Fibroblast of skin of abdomen (primary cell): Measurements from ENCODE around the gene NAA11.
A peak's percentile ranks its signal among the peaks of the same experiment; 100 is the strongest.
"Not testable (repeated sequence)": the region's sequence is repeated elsewhere in the genome, so short reads cannot be mapped to it uniquely, and the experiment has no call there.

Experiments
- DNase-seq: peaks from one replicate; pipeline ENCODE4 v3.0.0-alpha.2; 2013

Gene NAA11

GRCh38 chr4:79308137-79308536, 17.7 kb downstream of the NAA11 start:
- DNase-seq: no peak

GRCh38 chr4:79306795-79307194, 19.1 kb downstream of the NAA11 start:
- DNase-seq: no peak

- DNase-seq: no peak
Observed at GRCh38 chr4:79300280-79300679, 25.6 kb downstream of the NAA11 start.

- DNase-seq: no peak
Observed at GRCh38 chr4:79298484-79298883, 27.4 kb downstream of the NAA11 start.

GRCh38 chr4:79298027-79298426, 27.8 kb downstream of the NAA11 start:
- DNase-seq: no peak

- no peak for DNase-seq
Observed at GRCh38 chr4:79297479-79297878, 28.4 kb downstream of the NAA11 start.

- no peak for DNase-seq
Observed at GRCh38 chr4:79296768-79297428, 29.0 kb downstream of the NAA11 start.

- no peak for DNase-seq
Observed at GRCh38 chr4:79295086-79295485, 30.8 kb downstream of the NAA11 start.

- DNase-seq: peak; percentile 7
Observed at GRCh38 chr4:79294064-79294463, 31.8 kb downstream of the NAA11 start.

GRCh38 chr4:79292008-79292407, 33.9 kb downstream of the NAA11 start:
- no peak for DNase-seq

- DNase-seq: no peak
Observed at GRCh38 chr4:79290376-79290775, 35.5 kb downstream of the NAA11 start.

- DNase-seq: no peak
Observed at GRCh38 chr4:79288185-79288584, 37.7 kb downstream of the NAA11 start.

- no peak for DNase-seq
Observed at GRCh38 chr4:79287718-79288117, 38.1 kb downstream of the NAA11 start.

GRCh38 chr4:79287076-79287475, 38.8 kb downstream of the NAA11 start:
- no peak for DNase-seq

- no peak for DNase-seq
Observed at GRCh38 chr4:79281566-79282359, 44.1 kb downstream of the NAA11 start.

- DNase-seq: not testable (repeated sequence)
Observed at GRCh38 chr4:79277467-79277866, 48.4 kb downstream of the NAA11 start.

- DNase-seq: peak; percentile 43
Observed at GRCh38 chr4:79273915-79274314, 51.9 kb downstream of the NAA11 start.

- no peak for DNase-seq
Observed at GRCh38 chr4:79272761-79273160, 53.1 kb downstream of the NAA11 start.

- no peak for DNase-seq
Observed at GRCh38 chr4:79272126-79272525, 53.7 kb downstream of the NAA11 start.

- DNase-seq: no peak
Observed at GRCh38 chr4:79267671-79268070, 58.2 kb downstream of the NAA11 start.
